Activated naive CD4-positive, alpha-beta T cell (primary cell): ENCODE data around the gene DTX3.
"Not testable (repeated sequence)": the region's sequence is repeated elsewhere in the genome, so short reads cannot be mapped to it uniquely, and the experiment has no call there.

Experiments
- DNase-seq, 4 experiments: peaks; one replicate each; lab custom pipeline; 2025; lab: John Stamatoyannopoulos, UW

The DTX3 gene

GRCh38 chr12:57607958-57608663 lies 3.5 kb downstream of the DTX3 start:
- no peak for DNase-seq

- DNase-seq = no peak
Measured at GRCh38 chr12:57609101-57609780, 4.6 kb downstream of the DTX3 start.

- no peak for DNase-seq
Measured at GRCh38 chr12:57609781-57610553, 5.3 kb downstream of the DTX3 start.

- DNase-seq = peak in 1 of 4 experiments; percentile 12
Measured at GRCh38 chr12:57610554-57611107, 6.0 kb downstream of the DTX3 start.

- DNase-seq = peak in 1 of 4 experiments; percentile 31
Measured at GRCh38 chr12:57611108-57611826, 6.6 kb downstream of the DTX3 start, which contains the start of gene ARHGEF25. Gene ARHGEF25, plus strand, starts transcription at chr12:57611435. Its CDS starts 460 bp downstream, at chr12:57611895.

GRCh38 chr12:57611827-57612710 lies 7.4 kb downstream of the DTX3 start:
- no peak for DNase-seq

- no peak for DNase-seq
Measured at GRCh38 chr12:57612711-57613426, 8.2 kb downstream of the DTX3 start.

- DNase-seq = no peak
Measured at GRCh38 chr12:57613427-57614109, 8.9 kb downstream of the DTX3 start.

- no peak for DNase-seq
Measured at GRCh38 chr12:57614178-57614947, 9.7 kb downstream of the DTX3 start.

- no peak for DNase-seq
Measured at GRCh38 chr12:57614948-57615500, 10.4 kb downstream of the DTX3 start.

- DNase-seq = no peak
Measured at GRCh38 chr12:57615637-57616036, 11.0 kb downstream of the DTX3 start.

GRCh38 chr12:57616383-57617101 lies 11.9 kb downstream of the DTX3 start:
- DNase-seq = no peak

- no peak for DNase-seq
Measured at GRCh38 chr12:57617942-57618341, 13.3 kb downstream of the DTX3 start.

GRCh38 chr12:57618431-57618830 lies 13.8 kb downstream of the DTX3 start:
- not testable (repeated sequence) for DNase-seq

- DNase-seq = no peak
Measured at GRCh38 chr12:57618966-57619433, 14.4 kb downstream of the DTX3 start.

- no peak for DNase-seq
Measured at GRCh38 chr12:57619434-57620244, 15.0 kb downstream of the DTX3 start.
